ENCODE results near the gene VSIG1.

DNA sequence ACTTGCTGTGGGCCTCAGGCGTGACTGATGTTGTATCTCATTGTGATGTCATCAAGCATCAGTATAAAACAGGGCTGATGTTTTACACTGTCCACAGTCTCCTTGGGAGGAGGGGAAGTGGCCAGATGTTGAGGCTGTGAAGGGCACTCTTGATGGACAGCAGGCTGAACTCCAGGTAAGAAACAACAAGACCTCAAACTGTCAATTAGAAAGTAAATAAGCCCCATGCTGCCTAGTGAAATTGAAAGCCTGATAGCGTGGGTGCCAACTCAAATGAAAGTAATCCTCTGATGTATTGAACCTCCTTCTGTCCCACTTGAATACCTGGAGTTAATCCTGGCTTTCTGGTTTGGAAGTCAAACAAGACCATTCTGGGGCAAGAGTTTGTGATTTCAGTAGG is 19.7 kb downstream of the VSIG1 start:
- TF ChIP-seq SP4 (CRISPR knock-in tag; IDR thresholded peaks at IDR 0.05): no peak
- no peak for TF ChIP-seq MAF1 (CRISPR knock-in tag; IDR thresholded peaks at IDR 0.05; ENCODE audit: borderline replicate concordance)
- no peak for TF ChIP-seq EZH2 (conservative IDR thresholded peaks at IDR 0.05; ENCODE audit: low read depth, low read length)
- TF ChIP-seq ZBTB20 (CRISPR knock-in tag; IDR thresholded peaks at IDR 0.05; ENCODE audit: borderline replicate concordance, low read depth): no peak

Data from HepG2 (cell line).